CD14-positive monocyte (primary cell): ENCODE results near the gene RELT. TPM values are rescaled to one million over a fixed set of nuclear protein-coding genes. Genes with fewer than 3 reads are reported as not detected.

Source experiments
- DNase-seq, 3 donors: peaks; one replicate each; pipeline ENCODE4 v3.0.0-alpha.2; 2011 to 2022
- H2AFZ ChIP-seq: 2 replicates; pipeline ENCODE4 v1.6.0; 2012; ENCODE audit warnings: mild to moderate bottlenecking, low read depth, low read length, inconsistent platforms; ENCODE audit not compliant: insufficient read depth, poor library complexity, severe bottlenecking
- H3K27ac ChIP-seq, 2 donors: 1 replicate in 1 of 2; 2 replicates in 1 of 2; pipeline ENCODE4 v1.5.1; 2012 to 2013; ENCODE audit warnings: low read length in 2 of 2, control low read depth in 1 of 2, inconsistent platforms in 1 of 2, low read depth in 1 of 2, mild to moderate bottlenecking in 1 of 2
- H3K27me3 ChIP-seq, 2 donors: one replicate each; pipeline versions ENCODE4 v1.6.0 to v1.6.1; 2011 to 2013; ENCODE audit warnings: low read length in 2 of 2; ENCODE audit not compliant: control insufficient read depth in 2 of 2, insufficient read depth in 2 of 2
- H3K36me3 ChIP-seq, 2 donors: replicated peaks in 1 of 2; 1 replicate in 1 of 2; 2 replicates in 1 of 2; pipeline versions ENCODE4 v1.5.1 to v1.6.1; 2012 to 2013; ENCODE audit warnings: low read length in 2 of 2, control low read depth in 1 of 2, inconsistent platforms in 1 of 2, mild to moderate bottlenecking in 1 of 2; ENCODE audit not compliant: insufficient read depth in 2 of 2, control insufficient read depth in 1 of 2
- H3K4me1 ChIP-seq, 2 donors: 1 replicate in 1 of 2; 2 replicates in 1 of 2; pipeline versions ENCODE4 v1.5.1 to v1.6.1; 2012 to 2013; ENCODE audit warnings: low read length in 2 of 2, control low read depth in 1 of 2, inconsistent platforms in 1 of 2, mild to moderate bottlenecking in 1 of 2, moderate library complexity in 1 of 2; ENCODE audit not compliant: insufficient read depth in 2 of 2, control insufficient read depth in 1 of 2
- H3K4me2 ChIP-seq: replicated peaks from 2 replicates; pipeline ENCODE3; 2012; ENCODE audit warnings: low read length, moderate library complexity, mild to moderate bottlenecking; ENCODE audit not compliant: poor library complexity, severe bottlenecking; ENCODE audit errors: extremely low read depth
- H3K4me3 ChIP-seq, 3 experiments: fragments of 200-600 bp in 1 of 3; sonication (generic) in 1 of 3; replicated peaks in 1 of 3; 1 replicate in 2 of 3; 2 replicates in 1 of 3; pipeline ENCODE4 v1.5.1; 2011 to 2013; ENCODE audit warnings: low read length in 3 of 3, mild to moderate bottlenecking in 3 of 3, control low read depth in 2 of 3, low read depth in 2 of 3, inconsistent platforms in 1 of 3, moderate library complexity in 1 of 3
- H3K79me2 ChIP-seq: 2 replicates; pipeline ENCODE4 v1.6.0; 2012; ENCODE audit warnings: mild to moderate bottlenecking, control low read depth, inconsistent platforms, low read length, moderate library complexity; ENCODE audit not compliant: insufficient read depth
- H3K9ac ChIP-seq: 2 replicates; pipeline ENCODE4 v1.6.0; 2017; ENCODE audit warnings: low read length, mild to moderate bottlenecking; ENCODE audit not compliant: insufficient read depth, poor library complexity, severe bottlenecking
- H3K9me3 ChIP-seq, 2 donors: replicated peaks in 1 of 2; 1 replicate in 1 of 2; 2 replicates in 1 of 2; pipeline versions ENCODE4 v1.5.1 to v1.6.1; 2012 to 2013; ENCODE audit warnings: low read length in 2 of 2, control low read depth in 1 of 2; ENCODE audit not compliant: control insufficient read depth in 1 of 2, insufficient read depth in 1 of 2
- H4K20me1 ChIP-seq: 2 replicates; pipeline ENCODE4 v1.6.0; 2012; ENCODE audit warnings: mild to moderate bottlenecking, low read length, control low read depth, moderate library complexity; ENCODE audit not compliant: insufficient read depth
- H3K27ac Mint-ChIP-seq, 7 donors: one replicate each; pipeline ENCODE4 v1.8.0; 2020; ENCODE audit warnings: mild to moderate bottlenecking in 7 of 7, mixed read lengths in 7 of 7, moderate library complexity in 6 of 7, inconsistent platforms in 2 of 7
- H3K27me3 Mint-ChIP-seq, 3 donors: one replicate each; pipeline ENCODE4 v1.8.0; 2021 to 2022; ENCODE audit warnings: low read depth in 3 of 3, mild to moderate bottlenecking in 3 of 3, mixed read lengths in 3 of 3, moderate library complexity in 3 of 3, inconsistent platforms in 1 of 3
- H3K36me3 Mint-ChIP-seq, 2 donors: one replicate each; pipeline ENCODE4 v1.8.0; 2020; ENCODE audit warnings: mixed read lengths in 2 of 2, inconsistent platforms in 1 of 2, mild to moderate bottlenecking in 1 of 2
- H3K4me1 Mint-ChIP-seq: one replicate; pipeline ENCODE4 v1.8.0; 2020; ENCODE audit warnings: mild to moderate bottlenecking, mixed read lengths
- H3K4me3 Mint-ChIP-seq, 2 donors: one replicate each; pipeline ENCODE4 v1.8.0; 2020; ENCODE audit warnings: mild to moderate bottlenecking in 2 of 2, mixed read lengths in 2 of 2, moderate library complexity in 1 of 2
- H3K9me3 Mint-ChIP-seq, 7 donors: one replicate each; pipeline ENCODE4 v1.8.0; 2020 to 2022; ENCODE audit warnings: mixed read lengths in 7 of 7, mild to moderate bottlenecking in 6 of 7, moderate library complexity in 6 of 7, inconsistent platforms in 2 of 7
- WGBS: methylation state at CpG from one replicate; pipeline ENCODE4 v1.1.5; 2013; ENCODE audit warnings: missing lambda C conversion rate; ENCODE audit not compliant: insufficient coverage; 5-methylcytosine and 5-hydroxymethylcytosine counted together
- intact Hi-C, 2 donors: fragments of 100-400 bp; cut with micrococcal nuclease; formaldehyde crosslinking; loops; one replicate each; pipeline versions ENCODE4 v1.15.0 to v1.15.1; 2023
- polyA plus RNA-seq, 3 donors: library from polyadenylated mRNA; depleted of rRNA in 1 of 3; unstranded in 2 of 3; stranded (reverse) in 1 of 3; fragments of 300-500 nt in 2 of 3; fragments of >200 nt in 1 of 3; fragmentation: Illumina TruSeq in 2 of 3; gene quantifications; 1 replicate in 2 of 3; 2 replicates in 1 of 3; pipeline ENCODE4 v1.2.3, GENCODE V29; 2012 to 2021
- TF ChIP-seq, protein P1 (sequence below): fragments of 200-600 bp; IDR thresholded peaks from one replicate; pipeline ENCODE4 v1.8.0; 2022; ENCODE audit warnings: antibody characterized with exemption, mild to moderate bottlenecking

RELT gene
- polyA plus RNA-seq, 3 donors = 16.4 to 265 (median 27.3) TPM

DNA sequence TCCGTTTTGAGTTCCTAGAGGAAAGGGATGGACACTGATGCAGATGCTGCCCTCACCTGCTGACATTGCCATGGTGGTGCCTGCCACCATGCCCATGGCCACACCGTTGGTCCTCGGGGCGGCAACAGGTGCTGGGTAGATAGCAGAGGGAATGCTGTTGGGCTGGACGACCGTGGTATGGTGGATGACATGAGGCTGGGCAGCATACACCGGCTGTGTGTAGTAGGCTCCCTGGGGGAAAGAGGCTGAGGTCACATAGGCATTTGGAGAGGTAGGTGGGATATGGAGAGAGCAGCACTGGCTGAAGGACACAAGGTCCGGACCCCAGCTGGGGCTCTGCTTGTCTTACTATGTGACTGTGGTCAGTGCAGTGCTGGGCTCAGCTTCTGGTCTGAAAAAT is 33.2 kb downstream of the RELT start:
- Mint-ChIP-seq H3K4me3 (no peak overlapping the region), H3K9me3 (no peaks in the 10 kb centered on the region), H3K27ac (peak overlapping the region in 5 of 7 donors; percentile 10 to 56 (median 33)), H3K4me1 (peaks cover 61% of the 10 kb centered on the region), H3K27me3 (peaks cover 0 to 1% (median 0%) of the 10 kb centered on the region in 3 donors), H3K36me3 (peaks cover 66 to 81% of the 10 kb centered on the region in 2 donors)
- TF ChIP-seq, protein P1, sequence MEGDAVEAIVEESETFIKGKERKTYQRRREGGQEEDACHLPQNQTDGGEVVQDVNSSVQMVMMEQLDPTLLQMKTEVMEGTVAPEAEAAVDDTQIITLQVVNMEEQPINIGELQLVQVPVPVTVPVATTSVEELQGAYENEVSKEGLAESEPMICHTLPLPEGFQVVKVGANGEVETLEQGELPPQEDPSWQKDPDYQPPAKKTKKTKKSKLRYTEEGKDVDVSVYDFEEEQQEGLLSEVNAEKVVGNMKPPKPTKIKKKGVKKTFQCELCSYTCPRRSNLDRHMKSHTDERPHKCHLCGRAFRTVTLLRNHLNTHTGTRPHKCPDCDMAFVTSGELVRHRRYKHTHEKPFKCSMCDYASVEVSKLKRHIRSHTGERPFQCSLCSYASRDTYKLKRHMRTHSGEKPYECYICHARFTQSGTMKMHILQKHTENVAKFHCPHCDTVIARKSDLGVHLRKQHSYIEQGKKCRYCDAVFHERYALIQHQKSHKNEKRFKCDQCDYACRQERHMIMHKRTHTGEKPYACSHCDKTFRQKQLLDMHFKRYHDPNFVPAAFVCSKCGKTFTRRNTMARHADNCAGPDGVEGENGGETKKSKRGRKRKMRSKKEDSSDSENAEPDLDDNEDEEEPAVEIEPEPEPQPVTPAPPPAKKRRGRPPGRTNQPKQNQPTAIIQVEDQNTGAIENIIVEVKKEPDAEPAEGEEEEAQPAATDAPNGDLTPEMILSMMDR = no peak
- 94% methylated on average over 6 of the region's 8 CpGs for WGBS
- no peak overlapping the region for H2AFZ ChIP-seq
- no peak for DNase-seq
- peaks cover 45 to 90% of the 10 kb centered on the region in 2 donors for H3K36me3 ChIP-seq
- no peak overlapping the region for H3K4me2 ChIP-seq
- peak overlapping the region in 1 of 2 donors; percentile 3 for H3K27ac ChIP-seq
- H3K79me2 ChIP-seq = no peaks in the 10 kb centered on the region
- H3K4me3 ChIP-seq = no peak overlapping the region
- intact Hi-C loops = no loop called here
- H3K9me3 ChIP-seq = no peaks in the 10 kb centered on the region
- H4K20me1 ChIP-seq = peaks cover 98% of the 10 kb centered on the region
- H3K27me3 ChIP-seq = no peaks in the 10 kb centered on the region
- H3K9ac ChIP-seq = no peak overlapping the region
- H3K4me1 ChIP-seq = peaks cover 41 to 51% of the 10 kb centered on the region in 2 donors

DNA sequence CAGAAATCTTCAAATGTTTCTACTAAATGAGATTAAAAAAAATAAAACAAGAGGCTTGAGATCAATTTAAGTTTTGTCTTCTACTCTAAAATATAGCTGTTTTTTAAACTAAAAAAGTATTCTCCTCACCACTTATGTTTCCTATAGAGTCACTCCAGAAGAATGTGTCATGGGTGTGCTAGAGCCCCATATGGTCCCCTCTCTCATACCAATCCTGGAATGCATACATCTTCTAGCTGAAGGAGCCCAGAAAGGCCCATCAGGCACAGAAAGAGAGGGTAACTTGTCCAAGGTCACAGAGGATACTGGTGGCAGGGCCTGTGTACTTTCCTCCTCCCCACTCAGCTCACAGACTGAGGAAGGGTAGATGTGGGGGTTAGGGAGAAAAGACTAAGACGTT is 34.4 kb downstream of the RELT start:
- no peaks in the 10 kb centered on the region for H3K9me3 Mint-ChIP-seq
- H3K27ac Mint-ChIP-seq = peak overlapping the region in 4 of 7 donors; percentile 6 to 82 (median 25)
- intact Hi-C loops = loop anchor here in 1 of 2 donors (10.0 kb wide), 1 partner anchor 124 kb away; no protein-coding TSS in a partner anchor

More for the DNA sequence above, 34.4 kb downstream of the RELT start:
- Histone ChIP-seq H3K4me2 (no peak overlapping the region), H3K4me1 (peaks cover 51 to 62% of the 10 kb centered on the region in 2 donors), H2AFZ (no peak overlapping the region), H3K9ac (no peak overlapping the region), H3K36me3 (peaks cover 33 to 88% of the 10 kb centered on the region in 2 donors), H3K4me3 (no peak overlapping the region), H3K79me2 (no peaks in the 10 kb centered on the region), H4K20me1 (peaks cover 96% of the 10 kb centered on the region), H3K9me3 (no peaks in the 10 kb centered on the region), H3K27ac (no peak overlapping the region), H3K27me3 (no peaks in the 10 kb centered on the region)
- Mint-ChIP-seq H3K4me3 (no peak overlapping the region), H3K36me3 (peaks cover 63 to 78% of the 10 kb centered on the region in 2 donors), H3K27me3 (peaks cover 0 to 1% (median 0%) of the 10 kb centered on the region in 3 donors), H3K4me1 (peaks cover 72% of the 10 kb centered on the region)
- WGBS = no CpG with 5 or more reads among the region's 1 CpG
- TF ChIP-seq, protein P1 = no peak
- no peak for DNase-seq
